Mucosa of gallbladder (tissue), 1 donor: ENCODE results near the gene SENP3. TPM values are rescaled to one million over a fixed set of nuclear protein-coding genes. Genes with fewer than 3 reads are reported as not detected.

Experiments used
- DNase-seq: peaks from one replicate; pipeline ENCODE4 v3.0.0-alpha.2; 2020; ENCODE audit warnings: low spot score
- total RNA-seq: library from RNA; stranded (reverse); gene quantifications from one replicate; pipeline ENCODE4 v1.2.1, GENCODE V29; 2021
- donor health status: DM: no; HTN: no; CAD: no.

Gene SENP3
- total RNA-seq, 1 donor from 2014 or later, result 46.6 TPM

- DNase-seq, result no peak
Observed at GRCh38 chr17:7556627-7557026, 5.1 kb upstream of the SENP3 start.

- DNase-seq, result no peak
Observed at GRCh38 chr17:7557147-7557764, 4.5 kb upstream of the SENP3 start.

- peak; percentile 92 for DNase-seq
Observed at GRCh38 chr17:7557775-7558543, 3.8 kb upstream of the SENP3 start.

- no peak for DNase-seq
Observed at GRCh38 chr17:7558544-7559319, 3.0 kb upstream of the SENP3 start, which contains the start of gene TNFSF13. TSS of gene TNFSF13 (plus strand) at chr17:7558750. CDS start at chr17:7559040, 290 bp downstream.

- DNase-seq, result no peak
Observed at GRCh38 chr17:7559320-7560171, 2.2 kb upstream of the SENP3 start.

- DNase-seq, result no peak
Observed at GRCh38 chr17:7560172-7561027, 1.3 kb upstream of the SENP3 start.

GRCh38 chr17:7561028-7561575 is 617 bp upstream of the SENP3 start:
- peak; percentile 94 for DNase-seq

- DNase-seq, result no peak
Observed at GRCh38 chr17:7562208-7562605, 488 bp downstream of the SENP3 start.

- DNase-seq, result no peak
Observed at GRCh38 chr17:7563115-7563869, 1.6 kb downstream of the SENP3 start.

GRCh38 chr17:7569571-7569970 is 7.9 kb downstream of the SENP3 start:
- no peak for DNase-seq

- DNase-seq, result no peak
Observed at GRCh38 chr17:7570351-7570750, 8.6 kb downstream of the SENP3 start.

- DNase-seq, result no peak
Observed at GRCh38 chr17:7572338-7572587, 10.5 kb downstream of the SENP3 start.

GRCh38 chr17:7572588-7573323 is 11.0 kb downstream of the SENP3 start:
- DNase-seq, result peak; percentile 100

GRCh38 chr17:7573324-7574080 is 11.8 kb downstream of the SENP3 start:
- DNase-seq, result peak; percentile 86

- DNase-seq, result no peak
Observed at GRCh38 chr17:7574176-7574953, 12.6 kb downstream of the SENP3 start.

- DNase-seq, result no peak
Observed at GRCh38 chr17:7575481-7575883, 13.8 kb downstream of the SENP3 start.

GRCh38 chr17:7575959-7576358 is 14.2 kb downstream of the SENP3 start:
- DNase-seq, result no peak
